Measurements from ENCODE around the gene GNAI1. TPM values are rescaled to one million over a fixed set of nuclear protein-coding genes. Genes with fewer than 3 reads are reported as not detected.

GNAI1 gene
- total and polyA plus RNA-seq, 2 experiments from 2014 or later = 57.4 to 58.7 TPM

DNA sequence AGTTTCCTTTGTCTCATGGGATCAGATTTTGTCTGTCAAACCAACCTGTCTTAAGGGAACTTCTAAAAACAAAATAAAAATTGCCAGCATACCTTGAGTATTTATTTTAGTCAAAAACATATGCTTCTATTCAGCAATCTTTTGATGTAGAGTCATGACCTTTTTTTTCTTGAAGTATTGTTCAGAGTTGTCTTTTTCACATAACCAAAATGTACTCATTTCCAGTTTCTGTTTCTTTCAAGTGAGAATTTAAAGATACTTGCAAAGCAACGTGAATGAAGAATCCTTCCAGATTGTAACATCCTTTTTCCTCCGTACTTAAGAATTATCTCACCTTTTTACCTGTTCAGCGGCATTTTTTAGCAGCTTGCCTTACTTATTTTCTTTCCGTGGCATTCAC, 37.8 kb downstream of the GNAI1 start:
- no peak overlapping the region for H2AFZ ChIP-seq
- no peaks in the 10 kb centered on the region for H3K9me2 ChIP-seq (replicated peaks; ENCODE audit: insufficient read depth)
- no peak overlapping the region for H3K4me2 ChIP-seq
- 70% methylated on average over 4 of the region's 4 CpGs for WGBS (ENCODE audit: low lambda C conversion rate, missing lambda C conversion rate)
- H3K79me2 ChIP-seq = peaks cover 95% of the 10 kb centered on the region
- no peak for TF ChIP-seq EZH2 (IDR thresholded peaks at IDR 0.05; ENCODE audit: borderline replicate concordance)
- TF ChIP-seq CTCF (IDR thresholded peaks at IDR 0.05; ENCODE audit: poor library complexity) = no peak
- no peak for TF ChIP-seq EZH2phosphoT487 (IDR thresholded peaks at IDR 0.05; ENCODE audit: low read depth, severe bottlenecking, unreplicated experiment)
- H3K4me1 ChIP-seq (ENCODE audit: insufficient read depth) = no peaks in the 10 kb centered on the region
- no peak overlapping the region for H3K27ac ChIP-seq
- H3K9me3 ChIP-seq (ENCODE audit: low read depth) = no peaks in the 10 kb centered on the region
- no peak for DNase-seq (ENCODE audit: low spot score)
- no peak overlapping the region for H3K4me3 ChIP-seq
- H4K20me1 ChIP-seq (ENCODE audit: insufficient read depth, poor library complexity, severe bottlenecking) = peaks cover 6% of the 10 kb centered on the region
- no peaks in the 10 kb centered on the region for H3K27me3 ChIP-seq
- no peaks in the 10 kb centered on the region for H3K36me3 ChIP-seq (replicated peaks; ENCODE audit: insufficient read depth, low read depth)

DNA sequence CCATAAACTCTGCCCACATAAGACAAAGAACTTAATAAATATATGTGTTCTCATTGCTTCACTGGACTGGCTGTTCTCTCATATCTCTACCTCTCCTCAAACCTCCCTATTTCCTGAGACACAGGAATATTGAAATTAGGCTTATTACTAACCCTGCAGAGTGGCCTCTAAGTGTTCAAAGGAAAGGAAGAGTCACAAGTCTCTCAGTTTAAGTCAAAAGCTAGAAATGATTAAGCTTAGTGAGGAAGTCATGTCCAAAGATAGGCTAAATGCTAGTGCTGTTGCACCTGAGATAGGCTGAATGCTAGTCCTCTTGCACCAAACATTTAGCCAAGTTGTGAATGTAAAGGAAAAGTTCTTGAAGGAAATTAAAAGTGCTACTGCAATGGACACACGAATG, 41.1 kb downstream of the GNAI1 start:
- Histone ChIP-seq H3K36me3 (replicated peaks; ENCODE audit: insufficient read depth, low read depth) (no peaks in the 10 kb centered on the region), H3K4me1 (ENCODE audit: insufficient read depth) (no peaks in the 10 kb centered on the region), H3K4me3 (no peak overlapping the region), H3K9me3 (ENCODE audit: low read depth) (no peaks in the 10 kb centered on the region), H2AFZ (no peak overlapping the region), H3K4me2 (no peak overlapping the region), H3K27ac (no peak overlapping the region), H3K27me3 (no peaks in the 10 kb centered on the region), H3K79me2 (peaks cover 96% of the 10 kb centered on the region), H4K20me1 (ENCODE audit: insufficient read depth, poor library complexity, severe bottlenecking) (peaks cover 14% of the 10 kb centered on the region), H3K9me2 (replicated peaks; ENCODE audit: insufficient read depth) (no peaks in the 10 kb centered on the region)
- WGBS (ENCODE audit: low lambda C conversion rate, missing lambda C conversion rate) = 96% methylated on average over 1 of the region's 1 CpG
- TF ChIP-seq CTCF (IDR thresholded peaks at IDR 0.05; ENCODE audit: poor library complexity) = no peak
- TF ChIP-seq EZH2phosphoT487 (IDR thresholded peaks at IDR 0.05; ENCODE audit: low read depth, severe bottlenecking, unreplicated experiment) = no peak
- TF ChIP-seq EZH2 (IDR thresholded peaks at IDR 0.05; ENCODE audit: borderline replicate concordance) = no peak
- DNase-seq (ENCODE audit: low spot score) = no peak

GRCh38 chr7:80181411-80181810, 46.8 kb downstream of the GNAI1 start:
- no peaks in the 10 kb centered on the region for H3K36me3 ChIP-seq (replicated peaks; ENCODE audit: insufficient read depth, low read depth)
- DNase-seq (ENCODE audit: low spot score) = no peak
- no peak overlapping the region for H2AFZ ChIP-seq
- H3K9me3 ChIP-seq (ENCODE audit: low read depth) = no peaks in the 10 kb centered on the region
- H3K27ac ChIP-seq = no peak overlapping the region
- no peak for TF ChIP-seq EZH2phosphoT487 (IDR thresholded peaks at IDR 0.05; ENCODE audit: low read depth, severe bottlenecking, unreplicated experiment)
- TF ChIP-seq CTCF (IDR thresholded peaks at IDR 0.05; ENCODE audit: poor library complexity) = no peak
- TF ChIP-seq EZH2 (IDR thresholded peaks at IDR 0.05; ENCODE audit: borderline replicate concordance) = no peak
- H3K27me3 ChIP-seq = no peaks in the 10 kb centered on the region
- H3K4me1 ChIP-seq (ENCODE audit: insufficient read depth) = peaks cover 3% of the 10 kb centered on the region
- 96% methylated on average over 4 of the region's 4 CpGs for WGBS (ENCODE audit: low lambda C conversion rate, missing lambda C conversion rate)
- peaks cover 8% of the 10 kb centered on the region for H4K20me1 ChIP-seq (ENCODE audit: insufficient read depth, poor library complexity, severe bottlenecking)
- no peak overlapping the region for H3K4me3 ChIP-seq
- H3K4me2 ChIP-seq = no peak overlapping the region
- H3K9me2 ChIP-seq (replicated peaks; ENCODE audit: insufficient read depth) = no peaks in the 10 kb centered on the region
- H3K79me2 ChIP-seq = peaks cover 98% of the 10 kb centered on the region

Data from hepatocyte (in vitro differentiated cells).